WI38 (cell line): ENCODE results near the gene SLC50A1.

Experiments
- H3K4me3 ChIP-seq: 2 replicates; pipeline ENCODE4 v1.5.1; 2011; ENCODE audit warnings: low read depth, mild to moderate bottlenecking, control low read depth, low read length
- CTCF ChIP-seq: IDR thresholded peaks from 2 replicates; pipeline ENCODE4 v1.5.1; 2012; ENCODE audit warnings: low read depth, mild to moderate bottlenecking, control low read depth, low read length

Gene SLC50A1

DNA sequence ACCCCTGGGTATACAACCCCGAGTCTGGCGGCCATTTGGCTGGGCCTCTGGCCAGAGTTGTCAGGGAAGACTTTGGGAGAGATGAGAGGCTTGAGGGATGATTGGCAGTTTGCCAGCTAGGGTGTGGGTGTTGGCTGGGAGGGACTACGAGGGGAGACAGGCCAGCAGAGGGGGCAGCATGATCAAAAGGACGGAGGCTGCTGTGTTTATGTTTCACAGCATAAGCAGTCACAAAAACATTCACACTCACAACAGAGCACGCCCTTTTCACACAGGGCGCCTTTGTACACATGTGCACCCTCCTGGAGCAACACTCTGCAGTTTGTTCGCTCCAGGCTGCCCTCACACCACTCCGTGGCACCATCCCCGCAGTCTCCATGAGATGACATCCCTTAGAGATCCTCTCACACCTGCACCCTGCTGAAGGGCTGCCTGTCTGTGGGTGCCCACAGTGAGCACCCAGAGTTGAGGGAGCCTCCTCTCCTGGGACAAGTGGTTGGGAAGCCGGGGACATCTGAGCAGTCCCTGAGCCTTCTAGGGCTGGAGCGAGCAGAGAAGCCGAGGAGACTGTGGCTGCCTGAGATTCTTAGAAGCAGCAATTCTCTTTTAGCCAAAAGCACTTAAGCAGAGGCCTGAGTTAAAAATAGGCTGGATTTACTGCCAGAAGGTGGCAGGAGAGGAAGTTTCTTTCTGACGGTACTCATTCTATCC, 41.6 kb upstream of the SLC50A1 start:
- TF ChIP-seq CTCF, result peak; percentile 15; the same call in 1 of the 2 replicates
- H3K4me3 ChIP-seq, result no peak overlapping the region

- H3K4me3 ChIP-seq, result no peak overlapping the region
- no peak for TF ChIP-seq CTCF
Measured at GRCh38 chr1:155094622-155094948, 41.1 kb upstream of the SLC50A1 start.

DNA sequence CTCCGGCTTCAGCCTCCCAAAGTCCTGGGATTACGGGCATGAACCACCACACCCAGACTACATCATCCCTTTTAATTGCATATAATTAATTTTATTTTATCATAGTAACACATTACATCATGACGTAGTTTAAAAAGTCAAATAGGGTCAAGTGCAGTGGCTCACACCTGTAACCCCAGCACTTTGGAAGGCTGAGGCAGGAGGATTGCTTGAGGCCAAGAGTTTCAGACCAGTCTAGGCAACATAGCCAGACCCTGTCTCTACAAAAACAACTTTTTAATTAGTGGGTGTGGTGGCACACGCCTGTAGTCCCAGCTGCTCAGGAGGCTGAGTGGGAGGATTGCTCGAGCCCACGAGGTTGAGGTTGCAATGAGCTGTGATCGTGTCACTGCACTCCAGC, 36.3 kb upstream of the SLC50A1 start:
- TF ChIP-seq CTCF, result no peak
- no peak overlapping the region for H3K4me3 ChIP-seq

DNA sequence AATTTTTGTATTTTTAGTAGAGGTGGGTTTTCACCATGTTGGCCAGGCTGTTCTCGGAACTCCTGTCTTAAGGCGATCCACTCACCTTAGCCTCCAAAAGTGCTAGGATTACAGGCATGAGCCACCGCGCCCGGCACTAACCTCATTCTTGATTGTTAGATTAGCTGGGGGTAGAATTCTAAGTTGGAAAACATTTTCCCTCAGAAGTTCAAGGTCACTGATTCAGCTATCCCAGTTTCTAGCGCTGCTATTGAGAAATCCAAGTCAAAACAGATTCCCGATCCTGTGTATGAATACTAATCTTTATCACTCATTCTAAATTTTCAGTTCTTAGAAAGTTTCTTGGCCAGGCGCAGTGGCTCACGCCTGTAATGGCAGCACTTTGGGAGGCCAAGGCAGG, 32.3 kb upstream of the SLC50A1 start:
- no peak overlapping the region for H3K4me3 ChIP-seq
- TF ChIP-seq CTCF, result no peak

- H3K4me3 ChIP-seq, result no peak overlapping the region
- no peak for TF ChIP-seq CTCF
Measured at GRCh38 chr1:155104605-155105534, 30.8 kb upstream of the SLC50A1 start.

- no peak overlapping the region for H3K4me3 ChIP-seq
- no peak for TF ChIP-seq CTCF
Measured at GRCh38 chr1:155105604-155106011, 30.0 kb upstream of the SLC50A1 start.

- H3K4me3 ChIP-seq, result no peak overlapping the region
- no peak for TF ChIP-seq CTCF
Measured at GRCh38 chr1:155106862-155107261, 28.8 kb upstream of the SLC50A1 start.
